HG02642 (cell line): ENCODE measurements around the gene TUG1.
A peak's percentile ranks its signal among the peaks of the same experiment; 100 is the strongest.

Source experiments
- ATAC-seq: cut with Tn5 transposase; IDR thresholded peaks from one replicate; pipeline ENCODE4 v1.9.1; 2021; ENCODE audit warnings: mild to moderate bottlenecking; ENCODE audit not compliant: unreplicated experiment, poor library complexity

The TUG1 gene

GRCh38 chr22:30968924-30969531, at the start of gene TUG1:
TSS of gene TUG1 (plus strand) at chr22:30969265.
- ATAC-seq: peak; percentile 91

- ATAC-seq: no peak
Observed at GRCh38 chr22:30919973-30920372, 49.1 kb upstream of the TUG1 start.

GRCh38 chr22:30920407-30920806, 48.7 kb upstream of the TUG1 start:
- ATAC-seq: no peak

- no peak for ATAC-seq
Observed at GRCh38 chr22:30921108-30921507, 48.0 kb upstream of the TUG1 start.

- ATAC-seq: no peak
Observed at GRCh38 chr22:30922151-30922611, 46.9 kb upstream of the TUG1 start.

- ATAC-seq: no peak
Observed at GRCh38 chr22:30923168-30923900, 45.7 kb upstream of the TUG1 start.

- no peak for ATAC-seq
Observed at GRCh38 chr22:30925667-30926066, 43.4 kb upstream of the TUG1 start.

GRCh38 chr22:30926706-30927105, 42.4 kb upstream of the TUG1 start:
- ATAC-seq: no peak

- no peak for ATAC-seq
Observed at GRCh38 chr22:30927806-30928205, 41.3 kb upstream of the TUG1 start.

GRCh38 chr22:30928401-30928800, 40.7 kb upstream of the TUG1 start:
- ATAC-seq: no peak

GRCh38 chr22:30930228-30930627, 38.8 kb upstream of the TUG1 start:
- ATAC-seq: no peak

GRCh38 chr22:30931541-30932300, 37.3 kb upstream of the TUG1 start:
- ATAC-seq: no peak

- no peak for ATAC-seq
Observed at GRCh38 chr22:30932661-30933060, 36.4 kb upstream of the TUG1 start.

GRCh38 chr22:30933457-30933856, 35.6 kb upstream of the TUG1 start:
- no peak for ATAC-seq

GRCh38 chr22:30934053-30934452, 35.0 kb upstream of the TUG1 start:
- ATAC-seq: no peak

- ATAC-seq: no peak
Observed at GRCh38 chr22:30940685-30941362, 28.2 kb upstream of the TUG1 start.

- no peak for ATAC-seq
Observed at GRCh38 chr22:30941363-30941740, 27.7 kb upstream of the TUG1 start.

- ATAC-seq: no peak
Observed at GRCh38 chr22:30943368-30943767, 25.7 kb upstream of the TUG1 start.

- no peak for ATAC-seq
Observed at GRCh38 chr22:30944986-30945385, 24.1 kb upstream of the TUG1 start.

GRCh38 chr22:30945653-30946052, 23.4 kb upstream of the TUG1 start:
- no peak for ATAC-seq

- ATAC-seq: no peak
Observed at GRCh38 chr22:30946354-30946753, 22.7 kb upstream of the TUG1 start.
